CD14-positive monocyte (primary cell): ENCODE results near the gene CGNL1. TPM values are rescaled to one million over a fixed set of nuclear protein-coding genes. Genes with fewer than 3 reads are reported as not detected.

Source experiments
- DNase-seq, 3 donors: peaks; one replicate each; pipeline ENCODE4 v3.0.0-alpha.2; 2011 to 2022
- H2AFZ ChIP-seq: 2 replicates; pipeline ENCODE4 v1.6.0; 2012; ENCODE audit warnings: mild to moderate bottlenecking, low read depth, low read length, inconsistent platforms; ENCODE audit not compliant: insufficient read depth, poor library complexity, severe bottlenecking
- H3K27ac ChIP-seq, 2 donors: 1 replicate in 1 of 2; 2 replicates in 1 of 2; pipeline ENCODE4 v1.5.1; 2012 to 2013; ENCODE audit warnings: low read length in 2 of 2, control low read depth in 1 of 2, inconsistent platforms in 1 of 2, low read depth in 1 of 2, mild to moderate bottlenecking in 1 of 2
- H3K27me3 ChIP-seq, 2 donors: one replicate each; pipeline versions ENCODE4 v1.6.0 to v1.6.1; 2011 to 2013; ENCODE audit warnings: low read length in 2 of 2; ENCODE audit not compliant: control insufficient read depth in 2 of 2, insufficient read depth in 2 of 2
- H3K36me3 ChIP-seq, 2 donors: replicated peaks in 1 of 2; 1 replicate in 1 of 2; 2 replicates in 1 of 2; pipeline versions ENCODE4 v1.5.1 to v1.6.1; 2012 to 2013; ENCODE audit warnings: low read length in 2 of 2, control low read depth in 1 of 2, inconsistent platforms in 1 of 2, mild to moderate bottlenecking in 1 of 2; ENCODE audit not compliant: insufficient read depth in 2 of 2, control insufficient read depth in 1 of 2
- H3K4me1 ChIP-seq, 2 donors: 1 replicate in 1 of 2; 2 replicates in 1 of 2; pipeline versions ENCODE4 v1.5.1 to v1.6.1; 2012 to 2013; ENCODE audit warnings: low read length in 2 of 2, control low read depth in 1 of 2, inconsistent platforms in 1 of 2, mild to moderate bottlenecking in 1 of 2, moderate library complexity in 1 of 2; ENCODE audit not compliant: insufficient read depth in 2 of 2, control insufficient read depth in 1 of 2
- H3K4me2 ChIP-seq: replicated peaks from 2 replicates; pipeline ENCODE3; 2012; ENCODE audit warnings: low read length, moderate library complexity, mild to moderate bottlenecking; ENCODE audit not compliant: poor library complexity, severe bottlenecking; ENCODE audit errors: extremely low read depth
- H3K4me3 ChIP-seq, 3 experiments: fragments of 200-600 bp in 1 of 3; sonication (generic) in 1 of 3; replicated peaks in 1 of 3; 1 replicate in 2 of 3; 2 replicates in 1 of 3; pipeline ENCODE4 v1.5.1; 2011 to 2013; ENCODE audit warnings: low read length in 3 of 3, mild to moderate bottlenecking in 3 of 3, control low read depth in 2 of 3, low read depth in 2 of 3, inconsistent platforms in 1 of 3, moderate library complexity in 1 of 3
- H3K79me2 ChIP-seq: 2 replicates; pipeline ENCODE4 v1.6.0; 2012; ENCODE audit warnings: mild to moderate bottlenecking, control low read depth, inconsistent platforms, low read length, moderate library complexity; ENCODE audit not compliant: insufficient read depth
- H3K9ac ChIP-seq: 2 replicates; pipeline ENCODE4 v1.6.0; 2017; ENCODE audit warnings: low read length, mild to moderate bottlenecking; ENCODE audit not compliant: insufficient read depth, poor library complexity, severe bottlenecking
- H3K9me3 ChIP-seq, 2 donors: replicated peaks in 1 of 2; 1 replicate in 1 of 2; 2 replicates in 1 of 2; pipeline versions ENCODE4 v1.5.1 to v1.6.1; 2012 to 2013; ENCODE audit warnings: low read length in 2 of 2, control low read depth in 1 of 2; ENCODE audit not compliant: control insufficient read depth in 1 of 2, insufficient read depth in 1 of 2
- H4K20me1 ChIP-seq: 2 replicates; pipeline ENCODE4 v1.6.0; 2012; ENCODE audit warnings: mild to moderate bottlenecking, low read length, control low read depth, moderate library complexity; ENCODE audit not compliant: insufficient read depth
- H3K27ac Mint-ChIP-seq, 7 donors: one replicate each; pipeline ENCODE4 v1.8.0; 2020; ENCODE audit warnings: mild to moderate bottlenecking in 7 of 7, mixed read lengths in 7 of 7, moderate library complexity in 6 of 7, inconsistent platforms in 2 of 7
- H3K27me3 Mint-ChIP-seq, 3 donors: one replicate each; pipeline ENCODE4 v1.8.0; 2021 to 2022; ENCODE audit warnings: low read depth in 3 of 3, mild to moderate bottlenecking in 3 of 3, mixed read lengths in 3 of 3, moderate library complexity in 3 of 3, inconsistent platforms in 1 of 3
- H3K36me3 Mint-ChIP-seq, 2 donors: one replicate each; pipeline ENCODE4 v1.8.0; 2020; ENCODE audit warnings: mixed read lengths in 2 of 2, inconsistent platforms in 1 of 2, mild to moderate bottlenecking in 1 of 2
- H3K4me1 Mint-ChIP-seq: one replicate; pipeline ENCODE4 v1.8.0; 2020; ENCODE audit warnings: mild to moderate bottlenecking, mixed read lengths
- H3K4me3 Mint-ChIP-seq, 2 donors: one replicate each; pipeline ENCODE4 v1.8.0; 2020; ENCODE audit warnings: mild to moderate bottlenecking in 2 of 2, mixed read lengths in 2 of 2, moderate library complexity in 1 of 2
- H3K9me3 Mint-ChIP-seq, 7 donors: one replicate each; pipeline ENCODE4 v1.8.0; 2020 to 2022; ENCODE audit warnings: mixed read lengths in 7 of 7, mild to moderate bottlenecking in 6 of 7, moderate library complexity in 6 of 7, inconsistent platforms in 2 of 7
- WGBS: methylation state at CpG from one replicate; pipeline ENCODE4 v1.1.5; 2013; ENCODE audit warnings: missing lambda C conversion rate; ENCODE audit not compliant: insufficient coverage; 5-methylcytosine and 5-hydroxymethylcytosine counted together
- intact Hi-C, 2 donors: fragments of 100-400 bp; cut with micrococcal nuclease; formaldehyde crosslinking; loops; one replicate each; pipeline versions ENCODE4 v1.15.0 to v1.15.1; 2023
- polyA plus RNA-seq, 3 donors: library from polyadenylated mRNA; depleted of rRNA in 1 of 3; unstranded in 2 of 3; stranded (reverse) in 1 of 3; fragments of 300-500 nt in 2 of 3; fragments of >200 nt in 1 of 3; fragmentation: Illumina TruSeq in 2 of 3; gene quantifications; 1 replicate in 2 of 3; 2 replicates in 1 of 3; pipeline ENCODE4 v1.2.3, GENCODE V29; 2012 to 2021
- TF ChIP-seq, protein P1 (sequence below): fragments of 200-600 bp; IDR thresholded peaks from one replicate; pipeline ENCODE4 v1.8.0; 2022; ENCODE audit warnings: antibody characterized with exemption, mild to moderate bottlenecking

CGNL1 gene
- polyA plus RNA-seq, 3 donors, result not detected

DNA sequence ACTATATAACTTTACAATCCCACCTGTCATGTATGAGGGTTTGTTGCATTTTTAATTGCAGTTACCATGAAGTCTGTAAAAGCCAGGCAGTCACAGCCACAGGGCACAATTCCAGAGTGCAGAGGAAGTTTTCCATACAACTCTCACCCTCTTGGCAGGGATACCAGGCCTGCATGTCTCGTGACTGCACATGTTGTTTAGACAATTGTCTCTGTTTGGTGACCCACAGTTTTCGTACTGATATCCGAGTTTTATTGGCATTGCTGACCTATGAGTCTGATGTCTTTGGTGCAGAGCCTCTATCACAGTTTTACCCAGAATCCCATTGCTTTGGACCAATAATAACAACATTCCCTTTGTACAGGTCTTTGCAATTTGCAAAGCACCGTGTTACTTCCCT, 190.5 kb downstream of the CGNL1 start:
- peaks cover 7 to 24% (median 9%) of the 10 kb centered on the region in 3 donors for H3K27me3 Mint-ChIP-seq
- Histone ChIP-seq H3K36me3 (no peaks in the 10 kb centered on the region), H3K4me3 (no peak overlapping the region), H4K20me1 (no peaks in the 10 kb centered on the region), H3K27me3 (peaks cover 0 to 6% of the 10 kb centered on the region in 2 donors), H3K4me2 (no peak overlapping the region), H3K9ac (no peak overlapping the region), H2AFZ (no peak overlapping the region), H3K4me1 (peaks cover 4 to 7% of the 10 kb centered on the region in 2 donors), H3K79me2 (no peaks in the 10 kb centered on the region), H3K9me3 (no peaks in the 10 kb centered on the region), H3K27ac (no peak overlapping the region)
- no peaks in the 10 kb centered on the region for H3K36me3 Mint-ChIP-seq
- 100% methylated on average over 2 of the region's 4 CpGs for WGBS
- intact Hi-C loops, result no loop called here
- no peak overlapping the region for H3K27ac Mint-ChIP-seq
- H3K4me1 Mint-ChIP-seq, result peaks cover 25% of the 10 kb centered on the region
- TF ChIP-seq, protein P1, sequence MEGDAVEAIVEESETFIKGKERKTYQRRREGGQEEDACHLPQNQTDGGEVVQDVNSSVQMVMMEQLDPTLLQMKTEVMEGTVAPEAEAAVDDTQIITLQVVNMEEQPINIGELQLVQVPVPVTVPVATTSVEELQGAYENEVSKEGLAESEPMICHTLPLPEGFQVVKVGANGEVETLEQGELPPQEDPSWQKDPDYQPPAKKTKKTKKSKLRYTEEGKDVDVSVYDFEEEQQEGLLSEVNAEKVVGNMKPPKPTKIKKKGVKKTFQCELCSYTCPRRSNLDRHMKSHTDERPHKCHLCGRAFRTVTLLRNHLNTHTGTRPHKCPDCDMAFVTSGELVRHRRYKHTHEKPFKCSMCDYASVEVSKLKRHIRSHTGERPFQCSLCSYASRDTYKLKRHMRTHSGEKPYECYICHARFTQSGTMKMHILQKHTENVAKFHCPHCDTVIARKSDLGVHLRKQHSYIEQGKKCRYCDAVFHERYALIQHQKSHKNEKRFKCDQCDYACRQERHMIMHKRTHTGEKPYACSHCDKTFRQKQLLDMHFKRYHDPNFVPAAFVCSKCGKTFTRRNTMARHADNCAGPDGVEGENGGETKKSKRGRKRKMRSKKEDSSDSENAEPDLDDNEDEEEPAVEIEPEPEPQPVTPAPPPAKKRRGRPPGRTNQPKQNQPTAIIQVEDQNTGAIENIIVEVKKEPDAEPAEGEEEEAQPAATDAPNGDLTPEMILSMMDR, result no peak
- DNase-seq, result no peak
- H3K4me3 Mint-ChIP-seq, result no peak overlapping the region
- H3K9me3 Mint-ChIP-seq, result peaks cover 0 to 9% (median 0%) of the 10 kb centered on the region in 7 donors

DNA sequence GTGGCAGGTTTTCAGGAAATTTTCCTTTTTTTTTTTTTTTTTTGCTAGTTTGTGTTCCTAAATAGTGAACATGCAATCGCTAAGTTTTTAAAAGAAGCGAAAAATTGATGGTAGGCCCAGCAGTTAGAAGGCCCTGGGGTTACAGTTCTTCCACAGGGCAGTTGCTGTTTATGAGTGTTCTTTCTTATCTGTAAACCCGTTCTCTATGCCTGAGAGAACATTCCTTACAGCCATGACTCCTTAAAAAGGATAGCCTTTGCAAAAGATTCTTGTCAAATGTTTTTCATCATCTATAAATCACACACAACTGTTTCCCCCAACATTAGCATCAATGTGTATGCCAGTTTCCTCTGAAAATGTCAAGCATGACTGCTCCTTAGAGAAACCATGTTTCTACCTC, 191.6 kb downstream of the CGNL1 start:
- no peaks in the 10 kb centered on the region for H3K36me3 Mint-ChIP-seq
- no peak overlapping the region for H3K27ac Mint-ChIP-seq
- H3K4me3 ChIP-seq, result no peak overlapping the region
- H3K79me2 ChIP-seq, result no peaks in the 10 kb centered on the region
- no peaks in the 10 kb centered on the region for H3K9me3 ChIP-seq
- H3K4me1 ChIP-seq, result peaks cover 4 to 5% of the 10 kb centered on the region in 2 donors
- H3K4me3 Mint-ChIP-seq, result no peak overlapping the region
- H3K36me3 ChIP-seq, result no peaks in the 10 kb centered on the region
- peaks cover 0 to 9% (median 0%) of the 10 kb centered on the region in 7 donors for H3K9me3 Mint-ChIP-seq
- H3K4me1 Mint-ChIP-seq, result peaks cover 18% of the 10 kb centered on the region
- H3K9ac ChIP-seq, result no peak overlapping the region
- no peak for DNase-seq
- H3K27ac ChIP-seq, result no peak overlapping the region
- H3K4me2 ChIP-seq, result no peak overlapping the region
- H2AFZ ChIP-seq, result no peak overlapping the region
- H4K20me1 ChIP-seq, result no peaks in the 10 kb centered on the region
- H3K27me3 ChIP-seq, result peaks cover 0 to 6% of the 10 kb centered on the region in 2 donors
- TF ChIP-seq, protein P1, result no peak
- peaks cover 2 to 13% (median 6%) of the 10 kb centered on the region in 3 donors for H3K27me3 Mint-ChIP-seq
- WGBS, result 89% methylated on average over 3 of the region's 3 CpGs
- intact Hi-C loops, result no loop called here
